OCI-LY3 (cell line): ENCODE data around the gene VPS35L.

Source experiments
- H2AFZ ChIP-seq: fragments of 200-600, 300-600 bp; shearing (Covaris generic); 2 replicates; pipeline ENCODE4 v1.6.0; 2014; ENCODE audit warnings: antibody characterized with exemption, low read depth, low read length
- H3K27ac ChIP-seq: fragments of 200-600, 300-600 bp; sonication (generic); 2 replicates; pipeline ENCODE4 v1.5.1; 2014; ENCODE audit warnings: mild to moderate bottlenecking, low read length, moderate library complexity, mixed read lengths
- H3K27me3 ChIP-seq: fragments of 200-600, 300-600 bp; sonication (generic); 2 replicates; pipeline ENCODE4 v1.6.1; 2014; ENCODE audit warnings: low read depth, low read length, mixed read lengths
- H3K36me3 ChIP-seq: fragments of 200-600, 300-600 bp; sonication (generic); replicated peaks from 2 replicates; pipeline ENCODE3; 2014; ENCODE audit warnings: low read depth, low read length, mixed read lengths
- H3K4me1 ChIP-seq: fragments of 300-600, 200-600 bp; sonication (generic); 2 replicates; pipeline ENCODE4 v1.6.1; 2014; ENCODE audit warnings: low read length, mixed read lengths
- H3K4me2 ChIP-seq: fragments of 200-600, 300-600 bp; sonication (generic); 2 replicates; pipeline ENCODE4 v1.6.1; 2014; ENCODE audit warnings: low read length, mixed read lengths
- H3K4me3 ChIP-seq: fragments of 300-600, 200-600 bp; sonication (generic); 2 replicates; pipeline ENCODE4 v1.5.1; 2014; ENCODE audit warnings: antibody characterized with exemption, mild to moderate bottlenecking, low read length, moderate library complexity
- H3K79me2 ChIP-seq: fragments of 300-600, 200-600 bp; shearing (Covaris generic); 2 replicates; pipeline ENCODE4 v1.6.1; 2014; ENCODE audit warnings: mild to moderate bottlenecking, low read length, mixed read lengths
- H3K9ac ChIP-seq: fragments of 300-600, 200-600 bp; shearing (Covaris generic); 2 replicates; pipeline ENCODE4 v1.6.0; 2014; ENCODE audit warnings: mild to moderate bottlenecking, low read length, moderate library complexity
- H3K9me3 ChIP-seq: fragments of 200-600, 300-600 bp; shearing (Covaris generic); 2 replicates; pipeline ENCODE4 v1.6.1; 2014; ENCODE audit warnings: low read length, mixed read lengths; ENCODE audit not compliant: insufficient read depth
- H4K20me1 ChIP-seq: fragments of 200-600, 300-600 bp; sonication (generic); 2 replicates; pipeline ENCODE4 v1.6.1; 2016; ENCODE audit warnings: low read length, mixed read lengths; ENCODE audit not compliant: insufficient read depth
- EZH2phosphoT487 ChIP-seq: fragments of 200-600 bp; shearing (Covaris generic); IDR thresholded peaks from 2 replicates; pipeline ENCODE4 v1.6.1; 2018; ENCODE audit warnings: antibody characterized with exemption, mixed run types, low read depth
- TF ChIP-seq, protein P1 (sequence below): fragments of 200-600, 300-600 bp; sonication (generic); IDR thresholded peaks from 2 replicates; pipeline ENCODE4 v1.5.1; 2014; ENCODE audit warnings: antibody characterized with exemption, low read length, low read depth

Gene VPS35L

DNA sequence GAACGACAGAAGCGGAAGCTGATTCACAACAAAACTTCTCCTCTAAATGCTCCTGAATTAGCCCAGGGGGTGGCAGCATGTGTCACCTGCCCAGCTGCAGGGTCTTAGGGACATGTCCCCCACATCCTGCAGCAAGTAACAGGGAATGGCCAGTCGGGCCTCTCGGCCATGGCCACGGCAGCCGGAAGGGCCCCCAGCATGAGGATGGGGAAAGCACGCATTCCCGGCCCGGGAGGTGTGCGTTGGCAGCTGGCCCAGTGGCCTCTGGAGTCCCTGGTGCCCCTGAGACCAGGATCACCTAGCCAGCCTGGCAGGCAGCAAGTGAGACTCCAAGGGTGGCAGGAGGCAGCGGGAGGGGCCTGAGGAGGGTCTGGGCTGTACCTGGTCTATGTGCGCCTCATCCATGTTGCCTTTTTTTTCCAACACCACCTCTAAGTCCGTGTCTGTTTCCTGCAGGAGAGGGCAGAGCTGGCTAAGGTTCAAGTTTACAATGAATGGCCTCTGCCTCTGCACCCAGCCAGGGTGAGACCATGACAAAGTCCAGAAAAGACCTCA is 155.6 kb downstream of the VPS35L start:
- no peak overlapping the region for H3K27ac ChIP-seq

DNA sequence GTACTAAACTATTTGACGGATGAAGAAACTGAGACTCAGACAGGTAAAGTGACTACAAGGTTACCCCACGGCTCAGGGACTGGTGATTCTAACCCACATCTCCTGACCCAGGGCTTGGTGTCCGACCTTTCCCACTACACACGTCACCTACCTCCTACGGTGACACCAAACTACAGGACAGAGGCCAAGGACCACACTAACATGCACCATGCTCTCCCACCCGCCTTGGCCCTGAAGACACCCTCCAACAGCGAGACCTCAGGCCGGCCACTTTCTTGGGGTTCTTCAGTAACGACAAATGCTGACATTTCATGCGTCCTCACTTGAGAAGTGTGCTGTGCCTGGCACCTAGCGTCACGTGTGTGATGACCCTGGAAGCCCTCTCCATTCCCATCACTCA is 156.1 kb downstream of the VPS35L start:
- no peak overlapping the region for H2AFZ ChIP-seq
- H3K9ac ChIP-seq: no peak overlapping the region
- no peak for TF ChIP-seq EZH2phosphoT487
- TF ChIP-seq, protein P1, sequence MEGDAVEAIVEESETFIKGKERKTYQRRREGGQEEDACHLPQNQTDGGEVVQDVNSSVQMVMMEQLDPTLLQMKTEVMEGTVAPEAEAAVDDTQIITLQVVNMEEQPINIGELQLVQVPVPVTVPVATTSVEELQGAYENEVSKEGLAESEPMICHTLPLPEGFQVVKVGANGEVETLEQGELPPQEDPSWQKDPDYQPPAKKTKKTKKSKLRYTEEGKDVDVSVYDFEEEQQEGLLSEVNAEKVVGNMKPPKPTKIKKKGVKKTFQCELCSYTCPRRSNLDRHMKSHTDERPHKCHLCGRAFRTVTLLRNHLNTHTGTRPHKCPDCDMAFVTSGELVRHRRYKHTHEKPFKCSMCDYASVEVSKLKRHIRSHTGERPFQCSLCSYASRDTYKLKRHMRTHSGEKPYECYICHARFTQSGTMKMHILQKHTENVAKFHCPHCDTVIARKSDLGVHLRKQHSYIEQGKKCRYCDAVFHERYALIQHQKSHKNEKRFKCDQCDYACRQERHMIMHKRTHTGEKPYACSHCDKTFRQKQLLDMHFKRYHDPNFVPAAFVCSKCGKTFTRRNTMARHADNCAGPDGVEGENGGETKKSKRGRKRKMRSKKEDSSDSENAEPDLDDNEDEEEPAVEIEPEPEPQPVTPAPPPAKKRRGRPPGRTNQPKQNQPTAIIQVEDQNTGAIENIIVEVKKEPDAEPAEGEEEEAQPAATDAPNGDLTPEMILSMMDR: no peak
- H3K36me3 ChIP-seq: peaks cover 67% of the 10 kb centered on the region
- peaks cover 89% of the 10 kb centered on the region for H3K79me2 ChIP-seq
- no peaks in the 10 kb centered on the region for H3K9me3 ChIP-seq
- 0 out of 2 replicates have a peak, but pooled peaks cover 3% of the 10 kb centered on the region for H4K20me1 ChIP-seq
- H3K27me3 ChIP-seq: no peaks in the 10 kb centered on the region
- no peak overlapping the region for H3K4me3 ChIP-seq
- peaks cover 8% of the 10 kb centered on the region for H3K4me1 ChIP-seq
- no peak overlapping the region for H3K4me2 ChIP-seq
- no peak overlapping the region for H3K27ac ChIP-seq

More for the DNA sequence above, 155.6 kb downstream of the VPS35L start:
- H3K27me3 ChIP-seq: no peaks in the 10 kb centered on the region
- peaks cover 68% of the 10 kb centered on the region for H3K36me3 ChIP-seq
- H3K4me3 ChIP-seq: no peak overlapping the region
- no peak overlapping the region for H3K4me2 ChIP-seq
- no peak for TF ChIP-seq EZH2phosphoT487
- TF ChIP-seq, protein P1: no peak
- peaks cover 2% of the 10 kb centered on the region for H3K4me1 ChIP-seq
- H4K20me1 ChIP-seq: 0 out of 2 replicates have a peak, but pooled peaks cover 3% of the 10 kb centered on the region
- H3K79me2 ChIP-seq: peaks cover 83% of the 10 kb centered on the region
- no peaks in the 10 kb centered on the region for H3K9me3 ChIP-seq
- no peak overlapping the region for H2AFZ ChIP-seq
- no peak overlapping the region for H3K9ac ChIP-seq

DNA sequence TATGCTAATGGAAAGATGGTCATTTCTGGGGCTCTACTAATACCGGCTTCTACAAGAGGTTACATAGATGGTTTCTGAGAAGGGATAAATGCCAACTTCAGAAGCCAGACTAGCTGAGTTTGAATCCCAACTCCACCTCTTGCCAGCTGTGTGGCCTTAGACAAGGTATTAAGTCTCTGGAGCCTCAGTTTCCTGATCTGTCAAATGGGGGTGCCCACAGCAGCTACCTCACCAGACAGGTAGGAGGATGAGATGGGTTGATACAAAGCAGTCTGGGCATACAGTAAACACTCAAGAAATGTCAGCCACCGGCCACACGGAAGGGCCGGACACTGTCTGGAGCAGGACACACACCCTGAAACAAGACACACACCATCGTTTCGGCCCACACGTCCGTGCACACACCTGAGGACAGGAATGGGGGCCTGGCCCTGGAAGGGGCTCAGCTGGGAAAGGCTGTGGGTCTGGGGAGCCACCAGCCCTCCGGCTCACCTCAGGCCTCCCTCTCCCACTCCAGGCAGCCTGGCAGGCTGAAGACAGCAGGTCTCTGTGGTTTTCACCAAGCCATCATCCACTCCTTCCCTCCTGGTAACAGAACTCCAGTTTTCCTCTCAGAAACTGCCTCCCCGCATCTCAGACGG is 157.0 kb downstream of the VPS35L start:
- peaks cover 8% of the 10 kb centered on the region for H3K4me1 ChIP-seq
- H3K36me3 ChIP-seq: peaks cover 61% of the 10 kb centered on the region
- no peaks in the 10 kb centered on the region for H3K27me3 ChIP-seq
- H4K20me1 ChIP-seq: 0 out of 2 replicates have a peak, but pooled peaks cover 3% of the 10 kb centered on the region
- no peak overlapping the region for H3K9ac ChIP-seq
- H3K27ac ChIP-seq: no peak overlapping the region
- no peak overlapping the region for H3K4me3 ChIP-seq
- peaks cover 98% of the 10 kb centered on the region for H3K79me2 ChIP-seq
- TF ChIP-seq, protein P1: no peak
- TF ChIP-seq EZH2phosphoT487: no peak
- H3K4me2 ChIP-seq: no peak overlapping the region
- H2AFZ ChIP-seq: no peak overlapping the region
- H3K9me3 ChIP-seq: no peaks in the 10 kb centered on the region

DNA sequence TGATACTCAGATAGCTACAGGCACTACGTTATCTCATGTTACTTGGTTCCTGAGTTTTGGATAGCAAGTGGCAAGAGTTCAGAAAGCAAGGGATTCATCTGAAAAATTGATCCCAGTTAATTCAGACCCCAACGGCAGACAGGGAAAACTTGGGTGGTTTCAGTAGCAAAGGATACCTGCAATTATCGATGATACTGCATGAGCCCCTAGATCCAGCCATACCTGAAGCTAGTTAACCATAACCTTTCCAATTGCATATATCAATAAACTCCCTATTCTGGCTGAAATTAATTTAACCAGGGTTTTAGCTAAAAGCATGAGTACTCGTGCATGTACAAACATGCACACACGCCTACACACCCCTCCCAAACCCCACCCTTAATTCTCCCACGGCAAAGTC is 158.2 kb downstream of the VPS35L start:
- Histone ChIP-seq H3K9ac (no peak overlapping the region), H4K20me1 (no peaks in the 10 kb centered on the region), H3K79me2 (peaks cover 100% of the 10 kb centered on the region), H3K4me2 (no peak overlapping the region), H3K27me3 (no peaks in the 10 kb centered on the region), H3K36me3 (peaks cover 52% of the 10 kb centered on the region), H3K27ac (no peak overlapping the region), H3K9me3 (no peaks in the 10 kb centered on the region), H2AFZ (no peak overlapping the region), H3K4me1 (peaks cover 8% of the 10 kb centered on the region), H3K4me3 (no peak overlapping the region)
- TF ChIP-seq, protein P1: no peak
- no peak for TF ChIP-seq EZH2phosphoT487
